GM21825 (cell line): ENCODE measurements around the gene PMAIP1.
"Not testable (repeated sequence)": the region's sequence is repeated elsewhere in the genome, so short reads cannot be mapped to it uniquely, and the experiment has no call there.

Source experiments
- ATAC-seq: cut with Tn5 transposase; IDR thresholded peaks from one replicate; pipeline ENCODE4 v1.9.1; 2021; ENCODE audit warnings: mild to moderate bottlenecking, moderate library complexity; ENCODE audit not compliant: unreplicated experiment

PMAIP1 gene

GRCh38 chr18:59881728-59882656 lies 17.8 kb upstream of the PMAIP1 start:
- no peak for ATAC-seq

GRCh38 chr18:59884351-59884750 lies 15.4 kb upstream of the PMAIP1 start:
- no peak for ATAC-seq

- ATAC-seq, result peak; percentile 78
These were observed 14.1 kb upstream of the PMAIP1 start for GRCh38 chr18:59885579-59886163.

DNA sequence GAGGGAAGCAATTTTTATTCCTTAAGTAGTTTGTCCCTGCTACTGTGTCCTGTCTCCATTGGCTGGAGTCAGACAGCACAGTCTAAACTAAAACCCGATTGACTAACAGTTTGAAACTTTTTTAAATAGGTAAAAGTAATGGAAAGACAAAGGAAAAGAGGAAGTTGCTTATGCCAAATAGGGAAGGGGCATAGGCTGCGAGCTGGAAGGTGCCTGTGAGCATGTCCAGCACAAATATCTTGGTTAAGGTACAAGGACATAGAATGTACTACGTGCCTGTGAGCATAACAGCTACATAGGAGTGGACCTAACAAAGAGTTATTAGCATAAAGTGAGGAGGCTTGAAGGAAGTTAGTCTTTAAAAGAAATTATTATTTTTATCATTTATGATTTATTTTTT lies 13.4 kb upstream of the PMAIP1 start:
- ATAC-seq, result not testable (repeated sequence)

- ATAC-seq, result no peak
These were observed 7.7 kb upstream of the PMAIP1 start for GRCh38 chr18:59892123-59892522.

DNA sequence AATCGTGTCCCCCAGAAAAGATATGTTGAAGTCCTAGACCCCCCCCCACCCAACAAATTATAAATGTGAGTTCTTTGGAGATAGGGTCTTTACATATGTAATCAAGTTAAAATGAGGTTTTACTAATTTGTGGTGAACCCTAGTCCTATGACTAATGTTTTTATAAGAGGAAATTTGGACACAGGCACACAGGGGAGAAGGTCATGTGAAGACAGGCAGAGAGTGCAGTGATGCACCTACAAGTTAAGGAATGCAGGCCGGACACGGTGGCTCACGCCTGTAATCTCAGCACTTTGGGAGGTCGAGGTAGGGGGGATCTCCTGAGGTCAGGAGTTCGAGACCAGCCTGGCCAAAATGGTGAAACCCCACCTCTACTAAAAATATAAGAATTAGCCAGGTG lies 5.8 kb upstream of the PMAIP1 start:
- ATAC-seq, result no peak

DNA sequence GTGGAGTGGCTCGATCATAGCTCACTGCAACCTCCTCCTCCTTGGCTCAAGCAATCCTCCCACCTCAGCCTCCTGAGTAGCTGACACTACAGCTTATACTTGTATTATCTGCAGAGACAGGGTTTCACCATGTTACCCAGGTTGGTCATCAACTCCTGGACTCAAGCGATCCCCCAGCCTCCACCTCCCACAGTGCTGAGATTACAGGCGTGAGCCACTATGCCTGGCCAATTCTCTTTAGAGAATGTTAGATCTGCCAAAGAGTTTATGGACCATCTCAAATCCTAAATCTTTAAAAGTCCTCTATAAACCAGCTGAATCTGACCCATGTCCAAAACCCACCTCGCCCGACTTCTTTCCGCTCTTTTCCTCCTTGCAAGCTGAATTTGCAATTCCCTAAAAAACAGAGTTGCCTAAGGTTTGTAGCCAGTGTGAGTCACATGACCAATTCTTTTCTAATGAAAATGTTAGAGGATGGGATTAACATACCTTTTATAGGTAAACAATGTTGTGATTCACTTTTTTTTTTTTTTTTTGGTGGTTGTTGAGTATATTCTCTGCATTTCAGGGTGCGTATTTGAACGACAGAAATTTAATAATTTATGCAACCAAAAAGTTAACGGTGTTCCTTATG lies 2.4 kb upstream of the PMAIP1 start:
- ATAC-seq, result no peak

DNA sequence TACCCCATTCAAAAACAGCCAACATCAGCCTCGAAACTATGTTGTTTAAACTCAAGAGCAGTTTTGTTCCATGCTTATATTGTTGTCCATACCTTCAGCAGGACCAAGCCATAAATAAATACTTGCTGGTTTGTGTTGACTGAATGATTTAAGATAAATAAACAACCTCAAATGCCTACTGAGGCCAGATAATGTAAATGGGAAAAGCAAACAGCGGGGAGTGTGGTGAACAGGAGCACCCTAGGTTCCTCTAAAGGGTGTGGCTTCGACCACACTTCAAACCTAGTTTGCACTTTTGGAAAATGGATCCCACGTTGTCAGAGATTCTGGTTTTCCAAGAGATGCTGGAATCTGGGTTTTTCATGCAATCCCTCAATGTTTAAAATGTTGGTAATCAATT lies 1.7 kb upstream of the PMAIP1 start:
- no peak for ATAC-seq

DNA sequence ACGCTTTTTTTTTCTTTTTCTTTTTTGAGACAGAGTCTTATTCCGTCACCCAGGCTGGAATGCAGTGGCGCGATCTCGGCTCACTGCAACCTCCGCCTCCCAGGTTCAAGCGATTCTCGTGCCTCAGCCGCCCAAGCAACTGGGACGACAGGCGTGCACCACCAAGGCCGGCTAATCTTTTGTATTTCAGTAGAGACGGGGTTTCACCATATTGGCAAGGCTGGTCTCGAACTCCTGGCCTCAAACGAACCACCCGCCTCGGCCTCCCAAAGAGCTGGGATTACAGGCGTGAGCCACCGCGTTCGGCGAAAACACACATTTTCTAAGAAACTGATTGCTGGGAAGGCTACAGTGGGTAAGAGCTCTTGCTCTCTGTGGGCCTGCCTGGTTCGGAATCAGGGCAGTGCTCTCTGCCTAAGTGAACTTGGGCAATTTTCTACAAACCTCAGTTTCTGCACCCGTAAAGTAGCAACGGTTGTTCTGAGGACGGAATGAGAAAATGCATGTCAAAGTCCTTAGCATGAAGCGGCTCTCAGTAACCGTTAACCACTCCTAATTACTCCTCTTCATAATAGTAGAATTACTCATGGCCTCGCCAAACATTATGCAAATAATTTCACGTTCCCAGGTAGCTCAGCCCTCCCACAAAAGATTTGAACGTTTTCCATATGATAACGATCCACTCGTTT lies 1.0 kb upstream of the PMAIP1 start:
- ATAC-seq, result peak; percentile 17

- peak; percentile 29 for ATAC-seq
These were observed 679 bp downstream of the PMAIP1 start for GRCh38 chr18:59900222-59901128.

DNA sequence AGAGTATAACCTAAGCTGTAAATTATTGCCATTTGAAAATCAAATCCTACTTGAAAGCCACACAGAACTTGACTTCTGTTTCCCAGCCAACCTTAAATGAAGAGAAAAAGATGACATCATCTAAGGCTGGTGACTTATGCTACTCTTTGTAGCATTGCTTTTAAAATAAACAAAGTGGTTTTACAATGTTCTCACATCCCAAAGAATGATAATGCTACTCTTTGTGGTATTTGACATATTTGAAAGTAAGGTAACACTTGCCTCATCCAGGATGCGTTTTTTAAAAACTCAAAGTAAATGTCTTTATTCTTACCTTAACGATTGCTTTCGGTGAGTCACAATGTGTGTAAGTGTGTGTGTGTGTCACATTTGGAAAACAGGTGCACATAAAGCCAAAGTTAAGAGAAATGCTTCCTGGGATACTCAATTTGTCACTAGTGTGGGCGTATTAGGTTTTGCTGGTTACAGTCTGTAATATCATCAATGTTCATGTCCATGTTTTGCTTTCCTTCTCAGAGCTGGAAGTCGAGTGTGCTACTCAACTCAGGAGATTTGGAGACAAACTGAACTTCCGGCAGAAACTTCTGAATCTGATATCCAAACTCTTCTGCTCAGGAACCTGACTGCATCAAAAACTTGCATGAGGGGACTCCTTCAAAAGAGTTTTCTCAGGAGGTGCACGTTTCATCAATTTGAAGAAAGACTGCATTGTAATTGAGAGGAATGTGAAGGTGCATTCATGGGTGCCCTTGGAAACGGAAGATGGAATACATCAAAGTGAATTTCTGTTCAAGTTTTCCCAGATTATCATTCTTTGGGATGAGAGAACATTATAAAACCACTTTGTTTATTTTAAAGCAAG lies 2.6 kb downstream of the PMAIP1 start:
- no peak for ATAC-seq

- no peak for ATAC-seq
These were observed 3.3 kb downstream of the PMAIP1 start for GRCh38 chr18:59902993-59903610.

DNA sequence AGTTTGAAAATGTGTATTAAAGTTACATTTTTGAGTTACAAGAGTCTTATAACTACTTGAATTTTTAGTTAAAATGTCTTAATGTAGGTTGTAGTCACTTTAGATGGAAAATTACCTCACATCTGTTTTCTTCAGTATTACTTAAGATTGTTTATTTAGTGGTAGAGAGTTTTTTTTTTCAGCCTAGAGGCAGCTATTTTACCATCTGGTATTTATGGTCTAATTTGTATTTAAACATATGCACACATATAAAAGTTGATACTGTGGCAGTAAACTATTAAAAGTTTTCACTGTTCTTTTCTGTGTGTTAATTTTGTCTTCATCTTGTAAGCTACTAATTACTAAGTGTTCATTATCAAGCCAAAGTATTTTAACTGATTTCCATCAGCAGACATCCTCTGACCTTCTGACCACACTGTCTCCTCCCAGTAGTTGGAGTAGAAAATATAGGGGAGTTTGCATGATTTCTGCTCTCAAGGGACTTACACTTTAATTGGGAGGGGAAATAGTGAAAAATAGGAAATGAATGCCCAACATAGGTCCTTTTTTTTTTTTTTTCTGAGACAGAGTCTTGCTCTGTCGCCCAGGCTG lies 4.3 kb downstream of the PMAIP1 start:
- ATAC-seq, result no peak

- ATAC-seq, result no peak
These were observed 5.9 kb downstream of the PMAIP1 start for GRCh38 chr18:59905686-59906091.

DNA sequence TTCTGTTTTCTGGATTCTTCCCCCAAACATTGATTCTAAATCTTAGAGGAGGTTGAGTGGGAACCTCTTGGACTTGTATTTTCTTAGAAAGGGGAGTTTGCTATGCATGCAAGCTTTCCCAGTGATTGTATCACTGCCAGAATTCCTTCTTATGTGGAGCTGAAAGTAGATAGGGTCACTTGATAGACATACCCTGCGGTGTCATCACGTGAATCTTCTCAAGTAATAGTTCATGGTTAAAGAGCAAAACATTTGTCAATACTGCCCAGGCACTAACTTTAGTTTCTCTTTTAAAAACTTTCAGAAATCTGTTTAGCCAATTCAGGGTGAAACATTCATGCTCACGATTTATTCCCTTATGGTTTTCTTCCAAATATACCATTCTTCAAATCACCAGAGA lies 6.4 kb downstream of the PMAIP1 start:
- ATAC-seq, result no peak

- no peak for ATAC-seq
These were observed 7.4 kb downstream of the PMAIP1 start for GRCh38 chr18:59907172-59907571.

DNA sequence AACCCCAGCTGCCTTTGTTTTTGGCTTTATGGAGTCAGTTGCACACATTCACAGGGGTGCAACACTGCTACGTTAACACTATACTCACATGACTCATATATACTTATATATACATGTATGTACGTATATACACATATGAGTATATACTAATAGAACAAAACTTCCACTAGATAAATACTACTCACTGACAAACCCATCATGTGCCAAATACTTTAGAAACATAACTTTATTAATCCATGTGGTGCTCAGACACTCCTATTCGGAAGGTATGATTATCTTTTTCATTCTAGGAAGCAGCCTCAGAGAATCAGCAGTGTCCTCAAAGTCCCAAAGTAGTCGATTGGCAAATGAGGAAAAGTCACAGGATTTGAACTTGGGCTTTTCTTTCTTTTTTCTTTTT lies 7.9 kb downstream of the PMAIP1 start:
- ATAC-seq, result no peak

DNA sequence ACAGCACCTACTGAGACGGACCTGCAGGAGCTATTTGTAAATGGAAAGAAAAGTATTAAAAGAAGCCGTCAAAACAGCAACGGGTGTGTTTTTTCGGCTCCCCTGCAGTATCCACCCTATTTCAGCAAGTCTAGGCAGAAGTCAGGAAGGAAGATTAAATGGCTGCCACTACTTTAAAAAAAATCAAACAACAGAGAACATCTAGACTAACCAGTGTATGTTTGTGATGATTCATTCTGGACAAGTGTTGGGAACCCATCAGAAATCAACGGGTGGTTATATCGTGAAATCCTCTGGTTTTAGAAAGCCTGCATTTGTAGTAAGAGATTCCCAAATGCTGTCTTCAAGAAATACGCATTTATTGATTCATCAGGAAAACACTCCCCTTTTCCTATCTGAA lies 9.0 kb downstream of the PMAIP1 start:
- ATAC-seq, result no peak
